Measurements from ENCODE around the gene SLC8A1.

- TF ChIP-seq POLR2A (IDR thresholded peaks at IDR 0.05) (no peak), CTCF (IDR thresholded peaks at IDR 0.05) (no peak)
Measured at GRCh38 chr2:40466332-40466906, 14.5 kb upstream of the SLC8A1 start.
